ENCODE data around the gene TEDDM1.

DNA sequence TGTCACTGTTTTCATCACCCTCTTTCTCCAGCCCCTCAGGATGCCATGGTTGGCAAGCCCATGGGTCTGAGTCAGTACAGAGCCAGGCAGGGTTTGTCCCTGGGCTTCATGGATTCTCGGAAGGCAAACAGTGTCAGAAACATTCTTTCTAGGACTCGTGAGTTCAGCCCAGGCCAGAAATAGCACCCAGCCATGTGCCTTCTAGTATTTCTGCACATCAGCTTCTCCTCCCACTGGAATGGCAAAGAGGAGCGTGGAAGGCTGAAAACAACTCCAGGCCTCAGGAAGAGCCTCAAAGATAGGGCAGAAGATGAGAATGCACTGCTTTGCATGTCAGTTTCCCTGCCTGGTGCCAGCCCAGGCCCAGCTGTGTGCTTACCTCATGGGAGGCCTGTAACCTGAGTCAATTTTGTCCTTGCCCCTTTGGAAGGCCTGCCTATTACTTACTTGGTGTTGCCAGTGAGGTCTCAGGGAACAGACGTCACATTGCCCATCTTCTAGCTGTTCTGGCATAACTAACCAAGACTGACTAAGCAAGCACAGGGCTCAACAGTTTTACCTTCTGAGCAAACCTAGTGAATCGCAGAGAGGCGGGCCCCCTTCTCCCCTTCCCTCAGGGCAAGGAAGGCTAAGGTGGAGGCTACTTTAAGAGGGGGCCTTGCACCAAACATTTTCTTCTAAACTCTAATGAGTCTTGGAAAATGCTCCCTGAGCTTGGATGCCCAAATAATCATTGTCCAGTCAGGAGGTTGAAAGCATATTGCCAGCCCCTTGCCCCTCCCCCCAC is 51.3 kb downstream of the TEDDM1 start:
- TF ChIP-seq, protein P1, sequence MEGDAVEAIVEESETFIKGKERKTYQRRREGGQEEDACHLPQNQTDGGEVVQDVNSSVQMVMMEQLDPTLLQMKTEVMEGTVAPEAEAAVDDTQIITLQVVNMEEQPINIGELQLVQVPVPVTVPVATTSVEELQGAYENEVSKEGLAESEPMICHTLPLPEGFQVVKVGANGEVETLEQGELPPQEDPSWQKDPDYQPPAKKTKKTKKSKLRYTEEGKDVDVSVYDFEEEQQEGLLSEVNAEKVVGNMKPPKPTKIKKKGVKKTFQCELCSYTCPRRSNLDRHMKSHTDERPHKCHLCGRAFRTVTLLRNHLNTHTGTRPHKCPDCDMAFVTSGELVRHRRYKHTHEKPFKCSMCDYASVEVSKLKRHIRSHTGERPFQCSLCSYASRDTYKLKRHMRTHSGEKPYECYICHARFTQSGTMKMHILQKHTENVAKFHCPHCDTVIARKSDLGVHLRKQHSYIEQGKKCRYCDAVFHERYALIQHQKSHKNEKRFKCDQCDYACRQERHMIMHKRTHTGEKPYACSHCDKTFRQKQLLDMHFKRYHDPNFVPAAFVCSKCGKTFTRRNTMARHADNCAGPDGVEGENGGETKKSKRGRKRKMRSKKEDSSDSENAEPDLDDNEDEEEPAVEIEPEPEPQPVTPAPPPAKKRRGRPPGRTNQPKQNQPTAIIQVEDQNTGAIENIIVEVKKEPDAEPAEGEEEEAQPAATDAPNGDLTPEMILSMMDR (IDR thresholded peaks at IDR 0.05) = no peak
- TF ChIP-seq POLR2A (IDR thresholded peaks at IDR 0.05) = no peak
